CD4-positive, alpha-beta memory T cell (primary cell): ENCODE data around the gene BMPER. TPM values are rescaled to one million over a fixed set of nuclear protein-coding genes. Genes with fewer than 3 reads are reported as not detected.
A peak's percentile ranks its signal among the peaks of the same experiment; 100 is the strongest.

Experiments used
- CTCF ChIA-PET: fragments of 350-600 bp; sonication (Branson Sonifier 250); formaldehyde crosslinking; loops from one replicate; lab custom pipeline; 2021; ENCODE audit warnings: inconsistent platforms; ENCODE audit not compliant: partially characterized antibody; lab: Charles Lee
- POLR2A ChIA-PET: fragments of 350-600 bp; sonication (Branson Sonifier 250); formaldehyde crosslinking; loops from one replicate; lab custom pipeline; 2021; ENCODE audit not compliant: partially characterized antibody; lab: Charles Lee
- DNase-seq, 5 donors: peaks; one replicate each; pipeline versions ENCODE4 v3.0.0 to v3.0.0-alpha.2; 2020 to 2022; ENCODE audit warnings: mixed read lengths in 1 of 5
- H3K27ac ChIP-seq: one replicate; pipeline ENCODE4 v1.7.0; 2013; ENCODE audit warnings: low read depth, low read length
- H3K27me3 ChIP-seq: 2 replicates; pipeline ENCODE4 v1.7.0; 2013; ENCODE audit warnings: mild to moderate bottlenecking, low read length, moderate library complexity; ENCODE audit not compliant: insufficient read depth
- H3K36me3 ChIP-seq: 2 replicates; pipeline ENCODE4 v1.7.0; 2013; ENCODE audit warnings: mild to moderate bottlenecking, low read length, moderate library complexity; ENCODE audit not compliant: insufficient read depth
- H3K4me1 ChIP-seq: 2 replicates; pipeline ENCODE4 v1.7.0; 2013; ENCODE audit warnings: mild to moderate bottlenecking, low read length, moderate library complexity; ENCODE audit not compliant: insufficient read depth
- H3K4me3 ChIP-seq, 2 donors: one replicate each; pipeline ENCODE4 v1.7.0; 2013; ENCODE audit warnings: low read length in 2 of 2, mild to moderate bottlenecking in 1 of 2
- H3K9me3 ChIP-seq, 2 donors: one replicate each; pipeline ENCODE4 v1.7.0; 2013; ENCODE audit warnings: low read length in 2 of 2, control low read depth in 1 of 2; ENCODE audit not compliant: control insufficient read depth in 1 of 2
- H3K27ac Mint-ChIP-seq, 7 donors: one replicate each; pipeline ENCODE4 v1.8.0; 2020 to 2021; ENCODE audit warnings: mixed read lengths in 7 of 7, mild to moderate bottlenecking in 6 of 7, inconsistent platforms in 3 of 7, moderate library complexity in 3 of 7
- H3K27me3 Mint-ChIP-seq, 2 donors: one replicate each; pipeline ENCODE4 v1.8.0; 2020 to 2021; ENCODE audit warnings: mixed read lengths in 2 of 2
- H3K36me3 Mint-ChIP-seq, 2 donors: one replicate each; pipeline ENCODE4 v1.8.0; 2020 to 2021; ENCODE audit warnings: mixed read lengths in 2 of 2, inconsistent platforms in 1 of 2, mild to moderate bottlenecking in 1 of 2
- H3K4me1 Mint-ChIP-seq, 4 donors: one replicate each; pipeline ENCODE4 v1.8.0; 2020 to 2021; ENCODE audit warnings: mixed read lengths in 4 of 4, mild to moderate bottlenecking in 1 of 4
- H3K4me3 Mint-ChIP-seq, 8 donors: one replicate each; pipeline ENCODE4 v1.8.0; 2020 to 2021; ENCODE audit warnings: mixed read lengths in 8 of 8, mild to moderate bottlenecking in 7 of 8, moderate library complexity in 6 of 8, inconsistent platforms in 3 of 8
- H3K9me3 Mint-ChIP-seq, 8 donors: one replicate each; pipeline ENCODE4 v1.8.0; 2020 to 2021; ENCODE audit warnings: mixed read lengths in 8 of 8, mild to moderate bottlenecking in 5 of 8, inconsistent platforms in 3 of 8, moderate library complexity in 1 of 8
- intact Hi-C: fragments of 100-400 bp; cut with micrococcal nuclease; formaldehyde crosslinking; loops from one replicate; pipeline ENCODE4 v1.15.1; 2023
- polyA plus RNA-seq, 2 donors: library from polyadenylated mRNA; unstranded; fragments of 300-500 nt; fragmentation: Illumina TruSeq; gene quantifications; one replicate each; pipeline ENCODE4 v1.2.3, GENCODE V29; 2021
- total RNA-seq, 2 experiments: library from RNA; stranded (reverse); gene quantifications; one replicate each; pipeline ENCODE4 v1.2.3, GENCODE V29; 2021

Gene BMPER
- total and polyA plus RNA-seq, 4 experiments from 2014 or later: 0.24 to 0.30 TPM; not detected in 2

DNA sequence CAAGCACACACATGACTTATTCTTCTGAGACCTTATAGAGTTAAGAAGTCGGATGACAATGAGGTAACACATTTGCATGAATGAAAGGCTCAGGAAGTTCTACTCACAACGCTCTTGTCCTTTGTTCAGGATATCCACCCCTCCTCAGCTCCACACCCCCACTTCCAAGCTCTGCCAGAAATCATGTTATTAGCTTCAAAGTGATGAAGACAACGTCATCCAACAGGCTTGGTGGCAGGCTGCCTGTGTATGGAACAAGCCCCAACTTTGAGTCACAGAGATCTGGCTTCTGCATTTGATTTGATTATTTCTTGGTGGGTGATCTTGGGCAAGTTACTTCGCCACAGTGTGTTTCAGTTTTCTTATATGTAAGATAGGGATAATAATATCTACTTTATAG is 12.4 kb upstream of the BMPER start:
- DNase-seq: no peak
- peaks cover 24 to 27% of the 10 kb centered on the region in 2 donors for H3K27me3 Mint-ChIP-seq
- no peak overlapping the region for H3K4me3 Mint-ChIP-seq
- H3K36me3 Mint-ChIP-seq: no peaks in the 10 kb centered on the region
- Histone ChIP-seq H3K4me1 (no peaks in the 10 kb centered on the region), H3K36me3 (no peaks in the 10 kb centered on the region), H3K27me3 (no peaks in the 10 kb centered on the region), H3K27ac (no peak overlapping the region), H3K9me3 (no peaks in the 10 kb centered on the region), H3K4me3 (no peak overlapping the region)
- H3K27ac Mint-ChIP-seq: no peak overlapping the region
- H3K4me1 Mint-ChIP-seq: peaks cover 0 to 7% (median 3%) of the 10 kb centered on the region in 4 donors
- ChIA-PET CTCF (interaction anchor here (1.3 kb wide), 1 partner anchor 12 kb away, joined by 3 read pairs; no protein-coding TSS in a partner anchor), POLR2A (no interaction called here)
- peaks cover 0 to 3% (median 0%) of the 10 kb centered on the region in 8 donors for H3K9me3 Mint-ChIP-seq
- intact Hi-C loops: no loop called here

DNA sequence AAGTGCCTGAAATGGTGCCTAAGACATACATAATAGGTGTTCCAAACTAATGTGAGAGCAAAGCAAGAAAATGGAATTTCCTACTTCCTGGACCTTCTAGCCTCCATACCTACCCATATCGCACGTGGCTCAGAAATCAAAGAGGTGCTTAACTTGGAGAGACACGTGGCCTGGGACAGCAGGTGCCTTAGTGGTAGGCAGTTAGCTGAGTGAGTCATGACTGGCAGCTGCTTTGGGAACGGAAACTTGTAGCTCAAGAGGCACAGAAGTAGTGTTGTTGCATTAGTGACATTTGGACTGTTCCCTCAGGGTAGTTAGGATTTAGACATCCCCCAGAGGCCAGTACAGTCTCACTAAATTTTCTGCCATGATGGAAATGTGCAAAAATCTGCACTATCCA is 12.0 kb upstream of the BMPER start:
- CTCF ChIA-PET: interaction anchor here (1.3 kb wide), 1 partner anchor 11 kb away, joined by 3 read pairs; no protein-coding TSS in a partner anchor
- no peak overlapping the region for H3K4me3 ChIP-seq
- Mint-ChIP-seq H3K36me3 (no peaks in the 10 kb centered on the region), H3K4me3 (no peak overlapping the region), H3K9me3 (peaks cover 0 to 3% (median 0%) of the 10 kb centered on the region in 8 donors), H3K27ac (no peak overlapping the region), H3K27me3 (peaks cover 24 to 27% of the 10 kb centered on the region in 2 donors), H3K4me1 (peaks cover 0 to 7% (median 3%) of the 10 kb centered on the region in 4 donors)
- H3K36me3 ChIP-seq: no peaks in the 10 kb centered on the region
- H3K4me1 ChIP-seq: no peaks in the 10 kb centered on the region
- intact Hi-C loops: no loop called here
- POLR2A ChIA-PET: no interaction called here
- H3K27me3 ChIP-seq: no peaks in the 10 kb centered on the region
- DNase-seq: no peak
- no peak overlapping the region for H3K27ac ChIP-seq
- no peaks in the 10 kb centered on the region for H3K9me3 ChIP-seq

DNA sequence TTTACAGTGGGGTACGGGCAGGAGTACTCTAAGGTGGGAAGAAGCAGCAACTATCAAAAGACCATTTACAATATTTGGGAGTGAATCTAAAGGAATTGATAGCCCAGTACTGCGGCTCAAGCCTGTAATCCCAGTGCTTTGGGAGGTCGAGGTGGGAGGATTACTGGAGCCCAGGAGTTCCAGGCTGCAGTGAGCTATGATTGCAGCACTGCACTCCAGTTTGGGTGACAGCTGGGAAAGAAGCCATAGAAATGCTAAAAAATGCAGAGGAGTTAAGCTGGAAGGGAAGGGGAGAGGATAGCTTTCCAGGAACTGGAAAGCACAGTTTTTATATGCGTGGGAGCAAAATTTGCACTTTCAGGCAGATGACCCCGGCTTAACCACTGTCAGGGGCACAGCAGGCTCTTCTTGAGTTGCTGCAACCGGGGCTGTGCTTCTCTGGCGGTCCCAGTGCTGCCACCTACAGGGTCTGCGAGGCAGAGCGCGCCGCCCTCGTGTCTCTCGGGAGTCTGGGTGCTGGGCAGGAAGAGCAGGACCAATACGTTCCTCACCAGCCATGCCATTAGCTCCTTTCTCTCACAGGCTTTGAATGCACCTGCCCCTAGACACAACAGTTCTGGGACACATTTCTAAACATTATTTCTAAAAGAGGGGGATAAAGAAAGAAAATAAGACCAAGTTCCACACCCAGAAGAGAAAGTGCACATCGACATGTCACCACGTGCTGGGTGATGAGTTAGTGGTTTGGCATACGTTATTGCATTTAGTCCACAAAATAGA is 10.1 kb upstream of the BMPER start:
- DNase-seq: peak; percentile 36 to 53 (median 51)
- intact Hi-C loops: loop anchor here (1.0 kb wide), 1 partner anchor 710 kb away; no protein-coding TSS in a partner anchor
- CTCF ChIA-PET: interaction anchor here (0.9 to 2.2 kb wide), 11 partner anchors 9 to 736 kb away, joined by 3 to 12 read pairs (median 3); no protein-coding TSS in a partner anchor
- H3K27ac Mint-ChIP-seq: no peak overlapping the region
- no peaks in the 10 kb centered on the region for H3K9me3 ChIP-seq
- no peaks in the 10 kb centered on the region for H3K36me3 Mint-ChIP-seq
- H3K27me3 Mint-ChIP-seq: peaks cover 29 to 35% of the 10 kb centered on the region in 2 donors
- H3K4me3 ChIP-seq: no peak overlapping the region
- no peaks in the 10 kb centered on the region for H3K4me1 ChIP-seq
- H3K27ac ChIP-seq: no peak overlapping the region
- peak overlapping the region in 1 of 8 donors; percentile 16 for H3K4me3 Mint-ChIP-seq
- H3K36me3 ChIP-seq: no peaks in the 10 kb centered on the region
- peaks cover 0 to 3% (median 0%) of the 10 kb centered on the region in 8 donors for H3K9me3 Mint-ChIP-seq
- peaks cover 0 to 7% (median 3%) of the 10 kb centered on the region in 4 donors for H3K4me1 Mint-ChIP-seq
- POLR2A ChIA-PET: interaction anchor here (1.2 kb wide), 1 partner anchor 9 kb away, joined by 3 read pairs; no protein-coding TSS in a partner anchor
- no peaks in the 10 kb centered on the region for H3K27me3 ChIP-seq

DNA sequence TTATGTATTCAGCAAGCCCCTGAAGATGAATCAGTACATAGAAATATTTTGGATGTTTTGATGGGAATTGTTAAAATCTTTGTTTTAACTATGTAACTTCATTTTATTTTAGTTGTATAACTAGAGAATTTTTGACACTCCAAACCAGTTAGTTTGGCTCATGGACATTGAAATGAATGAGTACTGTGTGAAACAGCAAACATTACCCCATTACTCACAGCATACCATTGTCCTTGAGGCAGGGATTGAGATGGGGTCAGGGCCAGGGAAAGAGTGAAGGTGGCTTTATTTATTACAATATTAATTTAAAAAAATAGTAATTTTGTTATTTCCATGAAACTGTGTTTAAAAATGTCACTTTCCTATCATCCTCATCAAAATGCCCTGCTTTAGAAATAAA is 4.8 kb upstream of the BMPER start:
- Mint-ChIP-seq H3K4me3 (no peak overlapping the region), H3K36me3 (no peaks in the 10 kb centered on the region), H3K27ac (no peak overlapping the region), H3K9me3 (peaks cover 0 to 3% (median 0%) of the 10 kb centered on the region in 8 donors), H3K27me3 (peaks cover 37 to 43% of the 10 kb centered on the region in 2 donors), H3K4me1 (peaks cover 7 to 11% (median 8%) of the 10 kb centered on the region in 4 donors)
- Histone ChIP-seq H3K4me1 (peaks cover 5% of the 10 kb centered on the region), H3K27me3 (peaks cover 13% of the 10 kb centered on the region), H3K36me3 (no peaks in the 10 kb centered on the region), H3K27ac (no peak overlapping the region), H3K4me3 (no peak overlapping the region), H3K9me3 (no peaks in the 10 kb centered on the region)
- intact Hi-C loops: no loop called here
- CTCF ChIA-PET: no interaction called here
- POLR2A ChIA-PET: no interaction called here
- DNase-seq: no peak

DNA sequence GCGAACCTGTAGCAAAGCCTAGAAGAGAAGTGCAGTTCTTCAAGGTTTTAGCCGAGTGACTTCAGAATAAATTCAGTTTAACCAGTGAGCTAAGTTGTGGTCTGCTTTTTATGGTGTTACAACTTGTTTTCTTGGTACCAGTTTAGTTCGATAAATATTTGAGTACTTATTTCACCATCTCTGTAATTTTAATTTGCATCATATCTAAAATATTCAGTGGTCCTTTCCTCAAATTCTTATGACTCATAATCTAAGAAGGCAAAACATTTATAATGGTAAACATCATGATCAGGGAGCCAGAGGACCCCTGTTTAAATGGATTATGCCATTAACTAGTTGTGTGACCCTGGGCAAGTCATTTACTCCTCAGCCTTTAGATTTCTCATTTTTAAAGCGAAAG is 4.1 kb upstream of the BMPER start:
- POLR2A ChIA-PET: no interaction called here
- Histone ChIP-seq H3K36me3 (no peaks in the 10 kb centered on the region), H3K9me3 (no peaks in the 10 kb centered on the region), H3K4me1 (peaks cover 5% of the 10 kb centered on the region), H3K27ac (no peak overlapping the region), H3K27me3 (peaks cover 13% of the 10 kb centered on the region), H3K4me3 (no peak overlapping the region)
- DNase-seq: no peak
- CTCF ChIA-PET: no interaction called here
- intact Hi-C loops: no loop called here
- peaks cover 0 to 3% (median 0%) of the 10 kb centered on the region in 8 donors for H3K9me3 Mint-ChIP-seq
- H3K27ac Mint-ChIP-seq: no peak overlapping the region
- H3K27me3 Mint-ChIP-seq: peaks cover 39 to 45% of the 10 kb centered on the region in 2 donors
- H3K36me3 Mint-ChIP-seq: no peaks in the 10 kb centered on the region
- H3K4me1 Mint-ChIP-seq: peaks cover 5 to 14% (median 9%) of the 10 kb centered on the region in 4 donors
- H3K4me3 Mint-ChIP-seq: no peak overlapping the region

DNA sequence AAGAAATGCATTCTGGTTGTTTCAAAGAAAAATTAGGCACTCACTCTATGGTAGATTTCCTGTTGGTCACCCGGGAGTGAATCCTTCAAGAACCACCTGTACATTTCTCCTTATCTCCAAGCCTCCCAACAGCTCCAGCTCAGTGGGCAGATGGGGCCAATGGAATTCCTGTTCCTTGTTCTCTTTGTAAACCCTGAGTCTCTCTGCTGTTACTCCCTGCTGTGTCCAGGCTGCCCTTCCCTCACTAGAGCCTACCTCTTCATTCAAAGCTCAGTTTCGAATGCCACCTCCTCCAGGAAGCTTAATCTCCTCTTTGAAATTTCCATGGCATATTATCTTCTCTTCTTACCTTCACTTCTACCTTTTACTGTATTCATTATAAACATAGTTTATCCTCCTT is 3.5 kb upstream of the BMPER start:
- Histone ChIP-seq H3K27ac (no peak overlapping the region), H3K4me1 (peaks cover 5% of the 10 kb centered on the region), H3K4me3 (no peak overlapping the region), H3K36me3 (no peaks in the 10 kb centered on the region), H3K9me3 (no peaks in the 10 kb centered on the region), H3K27me3 (peaks cover 17% of the 10 kb centered on the region)
- no peak for DNase-seq
- no peak overlapping the region for H3K27ac Mint-ChIP-seq
- no peak overlapping the region for H3K4me3 Mint-ChIP-seq
- H3K9me3 Mint-ChIP-seq: peaks cover 0 to 2% (median 0%) of the 10 kb centered on the region in 8 donors
- peaks cover 40 to 46% of the 10 kb centered on the region in 2 donors for H3K27me3 Mint-ChIP-seq
- CTCF ChIA-PET: no interaction called here
- POLR2A ChIA-PET: no interaction called here
- peaks cover 5 to 14% (median 9%) of the 10 kb centered on the region in 4 donors for H3K4me1 Mint-ChIP-seq
- intact Hi-C loops: no loop called here
- H3K36me3 Mint-ChIP-seq: no peaks in the 10 kb centered on the region

DNA sequence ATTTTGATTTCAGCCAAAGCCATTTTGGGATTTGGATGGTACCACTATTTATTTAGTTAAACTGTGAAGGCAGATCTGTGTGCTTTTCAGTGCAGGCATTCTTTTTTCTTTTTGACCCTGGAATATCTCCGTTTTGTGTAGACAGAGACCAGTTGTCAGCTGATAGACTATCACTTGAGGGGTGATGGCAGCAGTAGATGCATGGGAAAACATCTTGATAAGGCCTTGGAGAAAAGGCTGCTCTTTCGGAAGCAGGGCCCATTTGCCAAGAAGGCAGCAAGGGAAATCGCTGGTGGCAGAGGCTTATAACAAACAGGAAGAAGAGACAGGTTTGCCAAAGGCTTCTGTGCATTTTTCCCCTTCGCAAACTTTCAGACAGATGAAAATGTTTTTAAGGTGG is 2.6 kb upstream of the BMPER start:
- H3K27me3 ChIP-seq: peaks cover 18% of the 10 kb centered on the region
- H3K36me3 Mint-ChIP-seq: no peaks in the 10 kb centered on the region
- H3K4me1 Mint-ChIP-seq: peaks cover 5 to 14% (median 9%) of the 10 kb centered on the region in 4 donors
- H3K9me3 ChIP-seq: no peaks in the 10 kb centered on the region
- ChIA-PET POLR2A (no interaction called here), CTCF (no interaction called here)
- intact Hi-C loops: no loop called here
- H3K27ac ChIP-seq: no peak overlapping the region
- peaks cover 42 to 48% of the 10 kb centered on the region in 2 donors for H3K27me3 Mint-ChIP-seq
- H3K4me3 Mint-ChIP-seq: peak overlapping the region in 1 of 8 donors; percentile 31
- H3K27ac Mint-ChIP-seq: no peak overlapping the region
- peaks cover 0 to 2% (median 0%) of the 10 kb centered on the region in 8 donors for H3K9me3 Mint-ChIP-seq
- H3K36me3 ChIP-seq: no peaks in the 10 kb centered on the region
- no peak overlapping the region for H3K4me3 ChIP-seq
- DNase-seq: no peak
- peaks cover 5% of the 10 kb centered on the region for H3K4me1 ChIP-seq
